ENCODE measurements around the gene OCLN.
"Not testable (repeated sequence)": the region's sequence is repeated elsewhere in the genome, so short reads cannot be mapped to it uniquely, and the experiment has no call there.

OCLN gene

GRCh38 chr5:69493396-69494133, 975 bp downstream of the OCLN start:
- H3K4me3 ChIP-seq (ENCODE audit: low read depth, low read length): peak overlapping the region; percentile 70
- H3K9ac ChIP-seq (ENCODE audit: low read depth, low read length): peak overlapping the region; percentile 92
- peaks cover 2% of the 10 kb centered on the region for H3K27me3 ChIP-seq (ENCODE audit: control insufficient read depth, insufficient read depth, low read length)
- H3K36me3 ChIP-seq (ENCODE audit: control insufficient read depth, insufficient read depth, low read length): no peaks in the 10 kb centered on the region
- peaks cover 19% of the 10 kb centered on the region for H3K4me1 ChIP-seq (ENCODE audit: control insufficient read depth, insufficient read depth, low read length)
- H3K9me3 ChIP-seq (ENCODE audit: control insufficient read depth, insufficient read depth, low read length): no peaks in the 10 kb centered on the region

GRCh38 chr5:69494452-69494851, 1.9 kb downstream of the OCLN start:
- Histone ChIP-seq H3K36me3 (ENCODE audit: control insufficient read depth, insufficient read depth, low read length) (no peaks in the 10 kb centered on the region), H3K4me3 (ENCODE audit: low read depth, low read length) (peak overlapping the region; percentile 70), H3K27me3 (ENCODE audit: control insufficient read depth, insufficient read depth, low read length) (peaks cover 2% of the 10 kb centered on the region), H3K9ac (ENCODE audit: low read depth, low read length) (peak overlapping the region; percentile 6), H3K9me3 (ENCODE audit: control insufficient read depth, insufficient read depth, low read length) (no peaks in the 10 kb centered on the region), H3K4me1 (ENCODE audit: control insufficient read depth, insufficient read depth, low read length) (peaks cover 19% of the 10 kb centered on the region)

- H3K4me1 ChIP-seq (ENCODE audit: control insufficient read depth, insufficient read depth, low read length): peaks cover 25% of the 10 kb centered on the region
- H3K27me3 ChIP-seq (ENCODE audit: control insufficient read depth, insufficient read depth, low read length): no peaks in the 10 kb centered on the region
- H3K36me3 ChIP-seq (ENCODE audit: control insufficient read depth, insufficient read depth, low read length): no peaks in the 10 kb centered on the region
- no peak overlapping the region for H3K9ac ChIP-seq (ENCODE audit: low read depth, low read length)
- no peak overlapping the region for H3K4me3 ChIP-seq (ENCODE audit: low read depth, low read length)
- no peaks in the 10 kb centered on the region for H3K9me3 ChIP-seq (ENCODE audit: control insufficient read depth, insufficient read depth, low read length)
These were observed 4.5 kb downstream of the OCLN start for GRCh38 chr5:69497006-69497520.

- no peaks in the 10 kb centered on the region for H3K27me3 ChIP-seq (ENCODE audit: control insufficient read depth, insufficient read depth, low read length)
- peaks cover 38% of the 10 kb centered on the region for H3K4me1 ChIP-seq (ENCODE audit: control insufficient read depth, insufficient read depth, low read length)
- H3K36me3 ChIP-seq (ENCODE audit: control insufficient read depth, insufficient read depth, low read length): no peaks in the 10 kb centered on the region
These were observed 5.8 kb downstream of the OCLN start for GRCh38 chr5:69498384-69498783.

GRCh38 chr5:69502367-69502766, 9.8 kb downstream of the OCLN start:
- Histone ChIP-seq H3K4me3 (ENCODE audit: low read depth, low read length) (no peak overlapping the region), H3K36me3 (ENCODE audit: control insufficient read depth, insufficient read depth, low read length) (no peaks in the 10 kb centered on the region), H3K9me3 (ENCODE audit: control insufficient read depth, insufficient read depth, low read length) (no peaks in the 10 kb centered on the region), H3K27me3 (ENCODE audit: control insufficient read depth, insufficient read depth, low read length) (no peaks in the 10 kb centered on the region), H3K9ac (ENCODE audit: low read depth, low read length) (no peak overlapping the region), H3K4me1 (ENCODE audit: control insufficient read depth, insufficient read depth, low read length) (peaks cover 25% of the 10 kb centered on the region)

More at GRCh38 chr5:69498384-69498783, 5.8 kb downstream of the OCLN start:
- Histone ChIP-seq H3K4me3 (ENCODE audit: low read depth, low read length) (no peak overlapping the region), H3K9me3 (ENCODE audit: control insufficient read depth, insufficient read depth, low read length) (no peaks in the 10 kb centered on the region), H3K9ac (ENCODE audit: low read depth, low read length) (no peak overlapping the region)

- H3K4me3 ChIP-seq (ENCODE audit: low read depth, low read length): no peak overlapping the region
- H3K4me1 ChIP-seq (ENCODE audit: control insufficient read depth, insufficient read depth, low read length): peaks cover 25% of the 10 kb centered on the region
- no peaks in the 10 kb centered on the region for H3K9me3 ChIP-seq (ENCODE audit: control insufficient read depth, insufficient read depth, low read length)
- no peaks in the 10 kb centered on the region for H3K36me3 ChIP-seq (ENCODE audit: control insufficient read depth, insufficient read depth, low read length)
- no peaks in the 10 kb centered on the region for H3K27me3 ChIP-seq (ENCODE audit: control insufficient read depth, insufficient read depth, low read length)
- no peak overlapping the region for H3K9ac ChIP-seq (ENCODE audit: low read depth, low read length)
These were observed 10.3 kb downstream of the OCLN start for GRCh38 chr5:69502767-69503488.

GRCh38 chr5:69504036-69504435, 11.4 kb downstream of the OCLN start:
- Histone ChIP-seq H3K36me3 (ENCODE audit: control insufficient read depth, insufficient read depth, low read length) (peaks cover 1% of the 10 kb centered on the region), H3K9me3 (ENCODE audit: control insufficient read depth, insufficient read depth, low read length) (no peaks in the 10 kb centered on the region), H3K27me3 (ENCODE audit: control insufficient read depth, insufficient read depth, low read length) (no peaks in the 10 kb centered on the region), H3K9ac (ENCODE audit: low read depth, low read length) (no peak overlapping the region), H3K4me3 (ENCODE audit: low read depth, low read length) (no peak overlapping the region), H3K4me1 (ENCODE audit: control insufficient read depth, insufficient read depth, low read length) (peaks cover 25% of the 10 kb centered on the region)

- Histone ChIP-seq H3K9me3 (ENCODE audit: control insufficient read depth, insufficient read depth, low read length) (no peaks in the 10 kb centered on the region), H3K9ac (ENCODE audit: low read depth, low read length) (no peak overlapping the region), H3K36me3 (ENCODE audit: control insufficient read depth, insufficient read depth, low read length) (peaks cover 13% of the 10 kb centered on the region), H3K27me3 (ENCODE audit: control insufficient read depth, insufficient read depth, low read length) (no peaks in the 10 kb centered on the region), H3K4me3 (ENCODE audit: low read depth, low read length) (no peak overlapping the region), H3K4me1 (ENCODE audit: control insufficient read depth, insufficient read depth, low read length) (peaks cover 22% of the 10 kb centered on the region)
These were observed 12.7 kb downstream of the OCLN start for GRCh38 chr5:69505306-69505705.

- Histone ChIP-seq H3K4me1 (ENCODE audit: control insufficient read depth, insufficient read depth, low read length) (no peaks in the 10 kb centered on the region), H3K36me3 (ENCODE audit: control insufficient read depth, insufficient read depth, low read length) (peaks cover 13% of the 10 kb centered on the region), H3K4me3 (ENCODE audit: low read depth, low read length) (no peak overlapping the region), H3K9ac (ENCODE audit: low read depth, low read length) (no peak overlapping the region), H3K27me3 (ENCODE audit: control insufficient read depth, insufficient read depth, low read length) (no peaks in the 10 kb centered on the region), H3K9me3 (ENCODE audit: control insufficient read depth, insufficient read depth, low read length) (no peaks in the 10 kb centered on the region)
These were observed 16.6 kb downstream of the OCLN start for GRCh38 chr5:69509212-69509611.

- Histone ChIP-seq H3K27me3 (ENCODE audit: control insufficient read depth, insufficient read depth, low read length) (no peaks in the 10 kb centered on the region), H3K4me3 (ENCODE audit: low read depth, low read length) (no peak overlapping the region), H3K4me1 (ENCODE audit: control insufficient read depth, insufficient read depth, low read length) (no peaks in the 10 kb centered on the region), H3K36me3 (ENCODE audit: control insufficient read depth, insufficient read depth, low read length) (peaks cover 13% of the 10 kb centered on the region), H3K9ac (ENCODE audit: low read depth, low read length) (no peak overlapping the region), H3K9me3 (ENCODE audit: control insufficient read depth, insufficient read depth, low read length) (no peaks in the 10 kb centered on the region)
These were observed 18.1 kb downstream of the OCLN start for GRCh38 chr5:69510694-69511093.

- Histone ChIP-seq H3K9me3 (ENCODE audit: control insufficient read depth, insufficient read depth, low read length) (no peaks in the 10 kb centered on the region), H3K4me3 (ENCODE audit: low read depth, low read length) (no peak overlapping the region), H3K4me1 (ENCODE audit: control insufficient read depth, insufficient read depth, low read length) (no peaks in the 10 kb centered on the region), H3K36me3 (ENCODE audit: control insufficient read depth, insufficient read depth, low read length) (peaks cover 13% of the 10 kb centered on the region), H3K27me3 (ENCODE audit: control insufficient read depth, insufficient read depth, low read length) (no peaks in the 10 kb centered on the region), H3K9ac (ENCODE audit: low read depth, low read length) (no peak overlapping the region)
These were observed 20.2 kb downstream of the OCLN start for GRCh38 chr5:69512740-69513260.

GRCh38 chr5:69515570-69515969, 23.0 kb downstream of the OCLN start:
- not testable (repeated sequence) for H3K36me3 ChIP-seq (ENCODE audit: control insufficient read depth, insufficient read depth, low read length); H3K9ac ChIP-seq (ENCODE audit: low read depth, low read length); H3K9me3 ChIP-seq (ENCODE audit: control insufficient read depth, insufficient read depth, low read length); H3K4me1 ChIP-seq (ENCODE audit: control insufficient read depth, insufficient read depth, low read length); H3K4me3 ChIP-seq (ENCODE audit: low read depth, low read length); H3K27me3 ChIP-seq (ENCODE audit: control insufficient read depth, insufficient read depth, low read length)

Data from iPS-15b (cell line).